Activated CD4-positive, alpha-beta T cell treated with anti-CD3 and anti-CD28 coated beads for 36 hours (primary cell): ENCODE measurements around the gene CYP2A13. TPM values are rescaled to one million over a fixed set of nuclear protein-coding genes. Genes with fewer than 3 reads are reported as not detected.
A peak's percentile ranks its signal among the peaks of the same experiment; 100 is the strongest.
"Not testable (repeated sequence)": the region's sequence is repeated elsewhere in the genome, so short reads cannot be mapped to it uniquely, and the experiment has no call there.

Experiments used
- ATAC-seq: fragments of 200-7000 bp; cut with Tn5 transposase; one replicate; pipeline ENCODE4 v1.10.0; 2021; ENCODE audit warnings: mild to moderate bottlenecking, moderate library complexity
- CTCF ChIA-PET: fragments of 350-600 bp; sonication (Branson Sonifier 250); formaldehyde crosslinking; loops from one replicate; lab custom pipeline; 2021; ENCODE audit warnings: antibody characterized with exemption; lab: Charles Lee
- POLR2A ChIA-PET: fragments of 350-600 bp; sonication (Branson Sonifier 250); formaldehyde crosslinking; loops from one replicate; lab custom pipeline; 2021; ENCODE audit warnings: antibody characterized with exemption, inconsistent platforms; lab: Charles Lee
- DNase-seq: peaks from one replicate; pipeline ENCODE4 v3.0.0-alpha.2; 2020
- H3K27ac Mint-ChIP-seq: one replicate; pipeline ENCODE4 v1.8.0; 2021; ENCODE audit warnings: mixed read lengths
- H3K27me3 Mint-ChIP-seq: one replicate; pipeline ENCODE4 v1.8.0; 2021; ENCODE audit warnings: mixed read lengths
- H3K36me3 Mint-ChIP-seq: one replicate; pipeline ENCODE4 v1.8.0; 2021; ENCODE audit warnings: low read depth, mixed read lengths
- H3K4me1 Mint-ChIP-seq: one replicate; pipeline ENCODE4 v1.8.0; 2021; ENCODE audit warnings: mixed read lengths
- H3K4me3 Mint-ChIP-seq: one replicate; pipeline ENCODE4 v1.8.0; 2021; ENCODE audit warnings: mild to moderate bottlenecking, moderate library complexity, mixed read lengths
- H3K9me3 Mint-ChIP-seq: one replicate; pipeline ENCODE4 v1.8.0; 2021; ENCODE audit warnings: low read depth, mixed read lengths
- intact Hi-C, 2 experiments: fragments of 100-400 bp; cut with DNase I in 1 of 2; cut with micrococcal nuclease in 1 of 2; formaldehyde crosslinking; loops; one replicate each; pipeline versions ENCODE4 v1.14.2 to v1.15.1; 2022 to 2024; cut with DNase I, micrococcal nuclease
- total RNA-seq, 2 experiments: library from RNA; stranded (reverse); gene quantifications; one replicate each; pipeline ENCODE4 v1.2.3, GENCODE V29; 2021

Gene CYP2A13
- total RNA-seq, 2 experiments from 2014 or later: not detected

- H3K27me3 Mint-ChIP-seq, ATAC-seq, DNase-seq, intact Hi-C loops, H3K27ac Mint-ChIP-seq, POLR2A ChIA-PET, H3K9me3 Mint-ChIP-seq, H3K4me3 Mint-ChIP-seq, H3K36me3 Mint-ChIP-seq: not testable (repeated sequence)
- CTCF ChIA-PET: interaction anchor here (0.9 to 1.0 kb wide), 2 partner anchors 14 to 21 kb away, joined by 3 to 4 read pairs; no protein-coding TSS in a partner anchor
- peaks cover 16% of the 10 kb centered on the region for H3K4me1 Mint-ChIP-seq
Observed at GRCh38 chr19:41122846-41123245, 34.6 kb downstream of the CYP2A13 start.

GRCh38 chr19:41123716-41124294 is 35.6 kb downstream of the CYP2A13 start:
- no peak for ATAC-seq
- ChIA-PET CTCF (interaction anchor here (0.6 to 1.0 kb wide), 4 partner anchors 10 to 462 kb away, joined by 3 read pairs; partner anchors contain the start of gene CYP2F1), POLR2A (no interaction called here)
- no peaks in the 10 kb centered on the region for H3K36me3 Mint-ChIP-seq
- no peak overlapping the region for H3K4me3 Mint-ChIP-seq
- H3K27ac Mint-ChIP-seq: no peak overlapping the region
- peaks cover 25% of the 10 kb centered on the region for H3K4me1 Mint-ChIP-seq
- no peaks in the 10 kb centered on the region for H3K9me3 Mint-ChIP-seq
- DNase-seq: no peak
- no peaks in the 10 kb centered on the region for H3K27me3 Mint-ChIP-seq
- intact Hi-C loops: no loop called here

GRCh38 chr19:41126765-41127203 is 38.5 kb downstream of the CYP2A13 start:
- H3K27me3 Mint-ChIP-seq, ATAC-seq, H3K4me3 Mint-ChIP-seq, H3K36me3 Mint-ChIP-seq, H3K27ac Mint-ChIP-seq, H3K9me3 Mint-ChIP-seq: not testable (repeated sequence)
- peaks cover 15% of the 10 kb centered on the region for H3K4me1 Mint-ChIP-seq
- DNase-seq: peak; percentile 65
- intact Hi-C loops: loop anchor here (1.0 to 2.0 kb wide), 3 partner anchors 18 to 182 kb away; no protein-coding TSS in a partner anchor
- ChIA-PET POLR2A (interaction anchor here (0.6 to 0.7 kb wide), 2 partner anchors 22 to 130 kb away, joined by 3 to 5 read pairs; no protein-coding TSS in a partner anchor), CTCF (interaction anchor here (0.6 to 2.4 kb wide), 9 partner anchors 18 to 515 kb away, joined by 3 to 9 read pairs (median 4); no protein-coding TSS in a partner anchor)

- H3K4me3 Mint-ChIP-seq, H3K27ac Mint-ChIP-seq, ATAC-seq, H3K27me3 Mint-ChIP-seq, DNase-seq, H3K36me3 Mint-ChIP-seq, H3K9me3 Mint-ChIP-seq: not testable (repeated sequence)
- ChIA-PET POLR2A (interaction anchor here (1.0 kb wide), 1 partner anchor 135 kb away, joined by 4 read pairs; no protein-coding TSS in a partner anchor), CTCF (interaction anchor here (0.8 to 2.4 kb wide), 6 partner anchors 17 to 182 kb away, joined by 3 to 9 read pairs (median 4); no protein-coding TSS in a partner anchor)
- intact Hi-C loops: loop anchor here (1.0 to 2.0 kb wide), 2 partner anchors 17 to 181 kb away; no protein-coding TSS in a partner anchor
- H3K4me1 Mint-ChIP-seq: peaks cover 13% of the 10 kb centered on the region
Observed at GRCh38 chr19:41127362-41127761, 39.1 kb downstream of the CYP2A13 start.

GRCh38 chr19:41127801-41128300 is 39.6 kb downstream of the CYP2A13 start:
- ATAC-seq (peak; percentile 99), DNase-seq (peak; percentile 89)
- H3K27ac Mint-ChIP-seq, H3K9me3 Mint-ChIP-seq, H3K27me3 Mint-ChIP-seq, H3K36me3 Mint-ChIP-seq: not testable (repeated sequence)
- CTCF ChIA-PET: interaction anchor here (1.7 to 2.4 kb wide), 3 partner anchors 16 to 181 kb away, joined by 5 to 9 read pairs (median 8); no protein-coding TSS in a partner anchor
- intact Hi-C loops: loop anchor here (1.0 to 2.0 kb wide), 2 partner anchors 16 to 181 kb away; no protein-coding TSS in a partner anchor
- POLR2A ChIA-PET: interaction anchor here (1.0 kb wide), 1 partner anchor 134 kb away, joined by 4 read pairs; no protein-coding TSS in a partner anchor
- Mint-ChIP-seq H3K4me3 (peak overlapping the region; percentile 30), H3K4me1 (peaks cover 13% of the 10 kb centered on the region)

GRCh38 chr19:41128692-41129091 is 40.4 kb downstream of the CYP2A13 start:
- DNase-seq (no peak), ATAC-seq (no peak)
- no peaks in the 10 kb centered on the region for H3K36me3 Mint-ChIP-seq
- H3K27ac Mint-ChIP-seq: no peak overlapping the region
- peaks cover 13% of the 10 kb centered on the region for H3K4me1 Mint-ChIP-seq
- POLR2A ChIA-PET: no interaction called here
- H3K27me3 Mint-ChIP-seq: peaks cover 12% of the 10 kb centered on the region
- H3K4me3 Mint-ChIP-seq: no peak overlapping the region
- CTCF ChIA-PET: interaction anchor here (0.9 kb wide), 1 partner anchor 11 kb away, joined by 4 read pairs; no protein-coding TSS in a partner anchor
- no peaks in the 10 kb centered on the region for H3K9me3 Mint-ChIP-seq
- intact Hi-C loops: no loop called here

GRCh38 chr19:41131186-41131585 is 42.9 kb downstream of the CYP2A13 start:
- Mint-ChIP-seq H3K4me3 (no peak overlapping the region), H3K27ac (no peak overlapping the region), H3K9me3 (no peaks in the 10 kb centered on the region), H3K4me1 (peaks cover 19% of the 10 kb centered on the region), H3K27me3 (peaks cover 14% of the 10 kb centered on the region), H3K36me3 (no peaks in the 10 kb centered on the region)
- ChIA-PET POLR2A (no interaction called here), CTCF (no interaction called here)
- intact Hi-C loops: no loop called here
- no peak for DNase-seq
- no peak for ATAC-seq

GRCh38 chr19:41133260-41133659 is 45.0 kb downstream of the CYP2A13 start:
- POLR2A ChIA-PET: no interaction called here
- Mint-ChIP-seq H3K4me1 (peaks cover 15% of the 10 kb centered on the region), H3K4me3 (no peak overlapping the region), H3K9me3 (no peaks in the 10 kb centered on the region), H3K27me3 (peaks cover 14% of the 10 kb centered on the region), H3K36me3 (no peaks in the 10 kb centered on the region), H3K27ac (no peak overlapping the region)
- ATAC-seq: no peak
- intact Hi-C loops: no loop called here
- CTCF ChIA-PET: interaction anchor here (0.7 kb wide), 1 partner anchor 158 kb away, joined by 5 read pairs; no protein-coding TSS in a partner anchor
- no peak for DNase-seq

GRCh38 chr19:41134616-41135015 is 46.4 kb downstream of the CYP2A13 start:
- intact Hi-C loops: no loop called here
- CTCF ChIA-PET: no interaction called here
- H3K36me3 Mint-ChIP-seq: no peaks in the 10 kb centered on the region
- H3K27me3 Mint-ChIP-seq: peaks cover 14% of the 10 kb centered on the region
- POLR2A ChIA-PET: no interaction called here
- H3K4me3 Mint-ChIP-seq: peak overlapping the region; percentile 76
- ATAC-seq (no peak), DNase-seq (no peak)
- peak overlapping the region; percentile 18 for H3K27ac Mint-ChIP-seq
- H3K9me3 Mint-ChIP-seq: no peaks in the 10 kb centered on the region
- peaks cover 9% of the 10 kb centered on the region for H3K4me1 Mint-ChIP-seq

- H3K36me3 Mint-ChIP-seq, CTCF ChIA-PET, intact Hi-C loops, H3K9me3 Mint-ChIP-seq, H3K4me1 Mint-ChIP-seq, POLR2A ChIA-PET: not testable (repeated sequence)
- H3K4me3 Mint-ChIP-seq: peak overlapping the region; percentile 76
- peak; percentile 99 for ATAC-seq
- H3K27me3 Mint-ChIP-seq: peaks cover 12% of the 10 kb centered on the region
- DNase-seq: peak; percentile 49
- H3K27ac Mint-ChIP-seq: peak overlapping the region; percentile 89
Observed at GRCh38 chr19:41135390-41136384, 47.4 kb downstream of the CYP2A13 start.
